GM23248 (cell line): Measurements from ENCODE around the gene SLC35F3.

Experiments used
- EZH2 ChIP-seq: fragments of 200-600 bp; sonication (generic); IDR thresholded peaks from 2 replicates; pipeline ENCODE4 v1.6.1; 2018; ENCODE audit warnings: antibody characterized with exemption, mild to moderate bottlenecking; ENCODE audit not compliant: insufficient read depth, poor library complexity, severe bottlenecking
- EZH2phosphoT487 ChIP-seq: fragments of 200-600 bp; sonication (generic); IDR thresholded peaks from 2 replicates; pipeline ENCODE4 v1.6.1; 2018; ENCODE audit warnings: antibody characterized with exemption, moderate library complexity, mild to moderate bottlenecking, low read depth; ENCODE audit not compliant: insufficient read depth

- TF ChIP-seq EZH2 (no peak), EZH2phosphoT487 (no peak)
Measured at GRCh38 chr1:234316937-234317336, 412.5 kb downstream of the SLC35F3 start.
